ENCODE data around the gene PATL2.

The PATL2 gene

GRCh38 chr15:44682809-44683682, 28.1 kb downstream of the PATL2 start:
- peak; percentile 49 for DNase-seq

DNA sequence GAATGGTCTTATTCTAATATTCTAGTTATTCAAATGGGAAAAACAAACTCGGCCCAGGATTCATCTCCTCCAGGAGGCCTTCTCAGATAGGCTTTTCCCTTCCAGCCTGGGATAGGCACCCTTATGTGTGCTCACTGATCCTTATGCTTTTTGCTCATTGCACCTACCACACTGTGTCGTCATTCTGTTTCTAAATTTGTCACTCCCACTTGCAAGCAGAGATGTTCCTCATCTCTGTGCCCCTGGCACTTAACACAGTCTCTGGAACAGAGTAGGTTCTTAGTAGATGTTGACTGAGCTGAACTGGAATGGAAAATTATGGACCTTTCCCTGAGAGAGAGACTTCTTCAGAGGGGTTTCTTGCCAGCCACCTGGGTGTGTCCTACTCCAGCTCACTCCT, 28.9 kb downstream of the PATL2 start:
- no peak for DNase-seq

DNA sequence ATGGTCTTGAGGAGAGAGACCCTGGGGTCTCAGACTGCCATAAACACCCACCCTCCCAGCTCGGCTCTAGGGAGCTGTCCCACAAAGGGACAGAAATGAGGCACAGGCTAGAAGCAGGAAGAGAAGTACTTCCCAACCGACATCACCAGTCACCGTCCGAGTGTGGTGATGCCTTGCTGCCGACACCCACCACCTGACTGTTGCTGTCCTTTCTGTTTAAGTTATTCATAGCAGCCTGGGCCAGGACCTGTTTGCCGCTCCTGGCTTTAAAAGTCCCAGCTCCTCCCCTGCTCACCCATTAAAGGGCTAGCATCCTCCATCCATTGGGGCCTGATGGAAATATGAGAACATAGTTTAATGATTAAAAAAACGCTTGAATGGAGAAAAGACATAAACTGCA, 34.4 kb downstream of the PATL2 start:
- DNase-seq, result no peak

GRCh38 chr15:44675911-44676310, 35.2 kb downstream of the PATL2 start:
- DNase-seq, result no peak

- DNase-seq, result no peak
These were observed 37.5 kb downstream of the PATL2 start for GRCh38 chr15:44673639-44674038.

- DNase-seq, result no peak
These were observed 40.8 kb downstream of the PATL2 start for GRCh38 chr15:44670087-44670950.

DNA sequence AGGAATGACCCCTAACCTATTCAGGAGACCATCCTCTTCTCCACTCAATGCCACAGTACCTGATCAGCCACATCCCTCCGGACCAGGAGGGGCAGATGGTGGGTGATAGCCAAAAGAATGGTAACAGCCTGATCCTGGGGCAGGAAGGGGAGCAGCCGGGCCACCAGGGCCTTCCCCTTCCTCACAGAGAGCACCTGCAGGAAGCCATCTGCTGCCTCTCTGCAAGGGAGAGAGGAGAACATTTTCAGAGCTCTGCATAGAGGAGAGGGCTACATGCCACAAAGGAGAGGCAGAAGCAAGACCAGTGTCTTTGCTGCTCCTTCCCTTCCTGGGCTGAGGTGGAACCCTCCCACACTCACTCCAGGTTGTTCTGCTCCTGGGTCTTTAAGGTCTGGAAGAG, 42.2 kb downstream of the PATL2 start:
- DNase-seq, result no peak

DNA sequence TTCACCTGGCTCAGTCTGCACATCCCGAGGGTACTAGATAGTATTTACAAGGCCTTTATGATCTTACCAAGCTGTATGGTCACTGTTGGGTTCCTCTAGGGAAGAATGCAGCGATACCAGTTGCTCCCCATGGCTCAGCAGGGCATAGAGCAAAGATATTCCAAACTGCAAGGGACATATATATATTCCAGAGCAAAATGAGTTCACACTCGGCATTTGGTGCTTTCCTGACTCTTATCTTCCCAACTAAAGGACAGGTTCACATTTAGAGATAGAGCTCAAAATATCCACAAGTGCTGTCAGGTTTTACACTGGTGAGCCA, 44.1 kb downstream of the PATL2 start:
- no peak for DNase-seq

DNA sequence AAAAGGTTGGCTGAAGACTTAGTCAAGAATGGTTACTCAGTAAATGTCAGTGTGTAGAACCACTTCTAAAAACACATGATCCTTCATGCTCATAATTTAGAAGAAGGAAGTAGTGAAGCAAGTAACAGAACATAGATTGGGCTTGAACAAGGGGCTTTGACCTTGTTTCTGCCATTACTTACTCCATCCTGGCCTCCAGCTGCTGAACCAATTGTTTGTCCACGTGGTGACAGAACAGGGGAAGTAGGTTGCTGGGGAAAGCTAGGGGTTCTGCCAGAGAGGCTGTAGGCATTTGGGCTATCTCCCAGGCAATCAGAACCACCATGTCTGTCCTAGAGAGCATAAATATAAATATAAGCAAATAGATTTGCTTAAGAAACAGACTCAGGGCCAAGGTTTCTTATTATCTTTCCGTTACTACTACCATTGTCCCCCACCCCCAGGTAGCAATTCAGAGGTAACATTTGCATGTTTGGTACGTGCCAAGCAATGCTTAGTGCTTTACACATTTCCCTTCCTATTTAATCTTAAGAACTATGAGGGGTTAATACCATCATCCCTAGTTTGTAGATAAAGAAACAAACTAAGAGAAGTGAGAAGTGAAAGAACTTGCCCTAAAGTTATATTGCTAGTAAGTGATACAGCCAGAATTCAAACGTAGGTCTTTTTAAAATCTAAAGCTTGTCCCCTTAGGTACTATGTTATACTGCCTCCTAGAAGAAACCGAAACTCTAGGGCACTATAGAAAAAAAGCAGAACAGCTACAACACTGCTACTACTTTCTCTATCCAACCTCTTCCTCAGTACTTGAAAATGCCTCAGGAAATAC, 44.7 kb downstream of the PATL2 start:
- no peak for DNase-seq

GRCh38 chr15:44663410-44664308, 47.5 kb downstream of the PATL2 start, which contains the start of gene SPG11:
Gene SPG11, minus strand, starts transcription at chr15:44663662. Its CDS starts 15 bp downstream, at chr15:44663647.
- DNase-seq, result peak; percentile 85

DNA sequence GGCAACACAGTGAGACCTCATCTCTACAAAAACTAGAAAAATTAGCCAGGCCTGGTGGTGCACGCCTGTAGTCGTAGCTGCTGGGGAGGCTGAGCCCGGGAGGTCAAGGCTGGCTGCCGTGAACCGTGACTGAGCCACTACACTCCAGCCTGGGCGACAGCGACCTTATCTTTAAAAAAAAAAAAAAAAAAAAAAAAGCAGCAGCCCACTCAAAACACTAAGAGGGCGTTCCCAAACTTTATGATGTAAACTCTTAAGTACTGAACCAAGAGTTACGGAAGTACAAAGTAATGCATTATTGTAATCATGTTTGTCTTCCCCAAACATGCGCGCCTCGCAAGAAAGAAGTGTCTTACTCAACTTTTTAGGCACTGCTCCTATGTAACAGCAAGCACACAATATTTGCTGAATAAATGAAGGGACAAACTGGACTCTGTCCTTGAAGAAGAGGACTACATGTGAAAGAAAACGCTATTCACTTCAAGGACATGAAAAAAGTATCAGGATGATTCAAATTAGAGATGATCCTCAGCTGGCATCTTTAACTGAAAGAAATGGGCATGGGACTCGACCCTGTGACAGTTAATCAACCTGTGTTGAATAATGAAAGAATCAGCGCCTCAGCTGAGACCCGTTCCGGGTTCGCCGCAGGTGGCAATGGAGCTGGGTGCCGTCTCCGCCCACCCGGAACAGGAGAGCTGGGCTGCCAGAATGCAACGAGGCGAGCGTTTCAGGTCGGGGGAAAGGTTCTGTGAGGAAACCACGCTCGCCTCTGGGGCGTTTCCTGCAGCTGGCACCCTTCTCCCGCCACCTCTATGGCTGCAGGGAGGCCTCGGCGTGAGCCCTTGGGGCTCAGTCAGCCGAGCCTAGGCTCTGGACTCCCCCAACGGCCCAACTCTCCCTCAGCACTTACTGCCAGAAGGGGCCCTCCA, 48.4 kb downstream of the PATL2 start:
- DNase-seq, result peak; percentile 55

- DNase-seq, result no peak
These were observed 49.5 kb downstream of the PATL2 start for GRCh38 chr15:44661576-44661975.

DNA sequence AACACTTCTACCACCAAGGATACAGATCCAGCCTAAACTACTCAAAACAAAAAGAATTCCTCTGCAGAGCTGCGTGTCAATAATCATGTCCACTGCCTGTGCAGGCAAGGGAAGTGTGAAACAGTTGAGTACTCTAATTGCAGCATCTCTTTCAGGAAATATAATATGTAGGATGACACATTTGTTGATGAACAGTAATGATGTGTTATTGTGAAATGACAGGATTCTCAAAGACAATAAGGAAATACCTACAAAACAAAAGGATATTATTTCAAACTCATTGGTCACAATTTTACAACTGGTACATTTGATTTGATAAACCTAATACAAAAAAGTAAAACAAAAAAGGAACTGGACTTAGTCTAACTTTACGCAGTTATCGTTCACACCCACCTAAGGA, 52.1 kb downstream of the PATL2 start:
- DNase-seq, result no peak

GRCh38 chr15:44657378-44657777, 53.7 kb downstream of the PATL2 start:
- no peak for DNase-seq

GRCh38 chr15:44656913-44657312, 54.2 kb downstream of the PATL2 start:
- no peak for DNase-seq

DNA sequence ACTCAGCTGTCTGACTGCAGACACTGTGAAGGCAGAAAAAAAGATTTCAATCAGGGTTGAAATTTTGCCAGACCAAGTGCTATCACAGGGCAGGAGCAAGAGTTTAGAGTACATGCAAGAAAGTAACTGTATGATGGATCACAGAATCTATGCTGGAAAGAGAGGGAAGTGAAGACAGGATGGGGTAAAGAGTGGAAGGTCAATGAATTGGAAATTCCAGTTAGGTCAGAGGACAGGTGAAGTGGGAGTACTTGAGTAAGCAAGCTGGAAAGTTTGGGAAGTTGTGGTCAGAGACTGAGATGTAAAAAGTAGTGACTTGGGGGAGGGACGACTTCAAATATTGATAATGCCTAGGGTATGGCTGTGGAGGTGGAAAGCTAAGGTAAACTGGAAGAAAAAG, 54.8 kb downstream of the PATL2 start:
- DNase-seq, result no peak

- DNase-seq, result no peak
These were observed 56.3 kb downstream of the PATL2 start for GRCh38 chr15:44654858-44655257.

DNA sequence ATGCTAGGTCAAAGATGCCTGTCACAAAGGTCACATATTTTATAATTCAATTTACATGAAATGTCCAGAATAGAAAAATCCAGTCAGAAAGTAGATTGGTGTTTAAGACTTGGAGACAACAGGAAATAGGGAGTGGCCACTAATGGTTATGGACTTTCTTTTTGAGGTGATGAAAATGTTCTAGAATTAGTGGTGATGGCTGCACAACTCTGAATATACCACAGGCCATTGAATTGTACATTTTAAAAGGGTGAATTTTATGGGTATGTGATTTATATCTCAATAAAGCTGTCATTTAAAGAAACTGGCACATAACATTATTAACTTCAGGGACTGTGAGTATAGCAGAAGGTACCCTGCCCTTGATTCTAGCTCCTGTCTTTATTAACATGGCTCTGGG, 63.5 kb downstream of the PATL2 start:
- DNase-seq, result no peak

GRCh38 chr15:44647036-44647435, 64.1 kb downstream of the PATL2 start:
- DNase-seq, result no peak

DNA sequence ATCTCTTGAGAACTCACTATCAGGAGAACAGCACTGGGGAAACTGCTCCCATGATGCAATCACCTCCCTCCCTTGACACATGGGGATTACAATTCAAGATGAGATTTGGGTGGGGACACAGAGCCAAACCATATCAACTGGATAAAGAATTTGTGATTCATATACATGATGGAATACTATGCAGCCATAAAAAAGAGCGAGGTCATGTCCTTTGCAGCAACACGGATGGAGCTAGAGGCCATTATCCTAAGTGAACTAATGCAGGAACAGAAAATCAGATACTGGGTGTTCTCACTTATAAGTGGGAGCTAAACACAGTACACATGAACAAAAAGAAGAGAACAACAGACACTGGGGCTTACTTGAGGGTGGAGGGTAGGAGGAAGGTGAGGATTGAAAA, 64.7 kb downstream of the PATL2 start:
- no peak for DNase-seq

DNA sequence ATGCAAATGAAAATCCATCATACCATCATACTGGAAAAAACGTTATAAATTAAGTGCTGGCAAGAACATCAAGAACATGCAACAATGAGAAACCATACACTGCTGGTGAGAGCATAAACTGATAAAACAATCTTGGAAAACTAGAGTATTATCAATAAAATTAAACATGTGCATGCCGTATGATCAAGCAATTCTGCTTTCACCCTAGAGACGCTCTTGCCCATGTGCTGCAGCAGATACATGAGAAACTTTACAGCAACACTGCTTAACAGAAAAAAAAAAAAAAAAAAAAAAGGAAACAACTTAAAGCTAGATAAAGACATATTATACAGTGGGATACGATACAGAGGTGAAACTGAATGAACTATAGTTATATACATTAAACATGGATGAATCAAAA, 69.5 kb downstream of the PATL2 start:
- DNase-seq, result no peak

Data from NCI-H2029 (cell line).